ENCODE measurements around the gene WNT3.

GRCh38 chr17:46717999-46718398 lies 100.5 kb downstream of the WNT3 start:
- TF ChIP-seq CTCF (IDR thresholded peaks at IDR 0.05; ENCODE audit: low read depth, low read length, missing input control) (no peak), YY1 (IDR thresholded peaks at IDR 0.05) (no peak), TAF1 (conservative IDR thresholded peaks at IDR 0.05) (no peak), JUND (IDR thresholded peaks at IDR 0.05) (no peak), RAD21 (IDR thresholded peaks at IDR 0.05) (no peak)
- TF ChIP-seq, protein P1, sequence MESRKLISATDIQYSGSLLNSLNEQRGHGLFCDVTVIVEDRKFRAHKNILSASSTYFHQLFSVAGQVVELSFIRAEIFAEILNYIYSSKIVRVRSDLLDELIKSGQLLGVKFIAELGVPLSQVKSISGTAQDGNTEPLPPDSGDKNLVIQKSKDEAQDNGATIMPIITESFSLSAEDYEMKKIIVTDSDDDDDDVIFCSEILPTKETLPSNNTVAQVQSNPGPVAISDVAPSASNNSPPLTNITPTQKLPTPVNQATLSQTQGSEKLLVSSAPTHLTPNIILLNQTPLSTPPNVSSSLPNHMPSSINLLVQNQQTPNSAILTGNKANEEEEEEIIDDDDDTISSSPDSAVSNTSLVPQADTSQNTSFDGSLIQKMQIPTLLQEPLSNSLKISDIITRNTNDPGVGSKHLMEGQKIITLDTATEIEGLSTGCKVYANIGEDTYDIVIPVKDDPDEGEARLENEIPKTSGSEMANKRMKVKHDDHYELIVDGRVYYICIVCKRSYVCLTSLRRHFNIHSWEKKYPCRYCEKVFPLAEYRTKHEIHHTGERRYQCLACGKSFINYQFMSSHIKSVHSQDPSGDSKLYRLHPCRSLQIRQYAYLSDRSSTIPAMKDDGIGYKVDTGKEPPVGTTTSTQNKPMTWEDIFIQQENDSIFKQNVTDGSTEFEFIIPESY (IDR thresholded peaks at IDR 0.05), result no peak
- TF ChIP-seq, protein P2, sequence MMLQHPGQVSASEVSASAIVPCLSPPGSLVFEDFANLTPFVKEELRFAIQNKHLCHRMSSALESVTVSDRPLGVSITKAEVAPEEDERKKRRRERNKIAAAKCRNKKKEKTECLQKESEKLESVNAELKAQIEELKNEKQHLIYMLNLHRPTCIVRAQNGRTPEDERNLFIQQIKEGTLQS (IDR thresholded peaks at IDR 0.05), result no peak
- TF ChIP-seq, protein P3, sequence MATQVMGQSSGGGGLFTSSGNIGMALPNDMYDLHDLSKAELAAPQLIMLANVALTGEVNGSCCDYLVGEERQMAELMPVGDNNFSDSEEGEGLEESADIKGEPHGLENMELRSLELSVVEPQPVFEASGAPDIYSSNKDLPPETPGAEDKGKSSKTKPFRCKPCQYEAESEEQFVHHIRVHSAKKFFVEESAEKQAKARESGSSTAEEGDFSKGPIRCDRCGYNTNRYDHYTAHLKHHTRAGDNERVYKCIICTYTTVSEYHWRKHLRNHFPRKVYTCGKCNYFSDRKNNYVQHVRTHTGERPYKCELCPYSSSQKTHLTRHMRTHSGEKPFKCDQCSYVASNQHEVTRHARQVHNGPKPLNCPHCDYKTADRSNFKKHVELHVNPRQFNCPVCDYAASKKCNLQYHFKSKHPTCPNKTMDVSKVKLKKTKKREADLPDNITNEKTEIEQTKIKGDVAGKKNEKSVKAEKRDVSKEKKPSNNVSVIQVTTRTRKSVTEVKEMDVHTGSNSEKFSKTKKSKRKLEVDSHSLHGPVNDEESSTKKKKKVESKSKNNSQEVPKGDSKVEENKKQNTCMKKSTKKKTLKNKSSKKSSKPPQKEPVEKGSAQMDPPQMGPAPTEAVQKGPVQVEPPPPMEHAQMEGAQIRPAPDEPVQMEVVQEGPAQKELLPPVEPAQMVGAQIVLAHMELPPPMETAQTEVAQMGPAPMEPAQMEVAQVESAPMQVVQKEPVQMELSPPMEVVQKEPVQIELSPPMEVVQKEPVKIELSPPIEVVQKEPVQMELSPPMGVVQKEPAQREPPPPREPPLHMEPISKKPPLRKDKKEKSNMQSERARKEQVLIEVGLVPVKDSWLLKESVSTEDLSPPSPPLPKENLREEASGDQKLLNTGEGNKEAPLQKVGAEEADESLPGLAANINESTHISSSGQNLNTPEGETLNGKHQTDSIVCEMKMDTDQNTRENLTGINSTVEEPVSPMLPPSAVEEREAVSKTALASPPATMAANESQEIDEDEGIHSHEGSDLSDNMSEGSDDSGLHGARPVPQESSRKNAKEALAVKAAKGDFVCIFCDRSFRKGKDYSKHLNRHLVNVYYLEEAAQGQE (IDR thresholded peaks at IDR 0.05), result no peak
